Skin epidermis (tissue), 12 donors: ENCODE data around the gene ITIH4.

Experiments used
- H3K27ac ChIP-seq, 21 experiments: fragments of 200-600 bp; sonication (generic) in 11 of 21; one replicate each; pipeline ENCODE4 v1.5.0; 2020; ENCODE audit warnings: mild to moderate bottlenecking in 3 of 21, inconsistent platforms in 2 of 21, moderate library complexity in 2 of 21
- H3K4me3 ChIP-seq, 7 experiments: fragments of 200-600 bp; sonication (generic) in 2 of 7; one replicate each; pipeline ENCODE4 v1.5.0; 2020; ENCODE audit warnings: inconsistent platforms in 2 of 7, mild to moderate bottlenecking in 2 of 7, moderate library complexity in 1 of 7

The ITIH4 gene

DNA sequence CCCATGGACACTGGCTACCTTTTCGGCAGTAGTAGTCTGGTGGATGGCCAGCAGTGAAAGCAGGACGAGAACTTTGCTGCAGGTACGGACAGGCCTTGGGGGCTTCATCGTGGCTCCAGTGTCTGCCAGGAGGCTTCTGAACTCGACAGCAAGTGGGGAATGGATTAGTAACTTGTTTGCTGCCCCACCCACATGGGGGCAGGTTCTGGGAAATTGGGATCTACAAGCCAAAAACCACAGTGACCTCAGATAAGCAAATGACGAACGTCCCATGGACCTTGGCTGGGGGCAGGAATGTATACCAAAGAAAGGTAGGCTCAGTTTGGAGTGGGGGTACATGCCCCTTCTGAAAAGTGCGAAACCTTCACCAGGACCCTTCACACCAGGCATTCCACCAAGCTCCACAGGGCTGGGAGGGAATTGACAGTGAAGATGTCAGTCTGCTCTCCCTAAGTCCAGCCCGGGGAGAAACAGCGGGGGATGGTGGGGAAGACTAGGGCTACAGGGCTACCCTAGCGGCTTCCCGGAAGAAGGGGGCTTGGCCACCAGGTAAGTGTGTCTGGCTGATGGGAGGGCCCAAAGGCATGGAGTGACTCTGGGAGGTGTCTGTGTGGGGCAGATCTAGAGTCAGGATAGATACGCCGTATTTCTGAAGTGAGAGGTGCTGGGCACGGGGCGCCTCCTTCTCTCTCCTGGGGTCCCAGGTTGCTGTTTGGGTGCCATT lies at the start of gene ITIH4:
ITIH4 (minus strand) TSS at position 138 of the 724 bp plus-strand sequence; CDS start at position 108, 30 bp downstream.
- H3K4me3 ChIP-seq = no peak within 1 kb of the TSS
- H3K27ac ChIP-seq = peak within 1 kb of the TSS in 5 of 21 experiments; percentile 0 to 60 (median 10)

DNA sequence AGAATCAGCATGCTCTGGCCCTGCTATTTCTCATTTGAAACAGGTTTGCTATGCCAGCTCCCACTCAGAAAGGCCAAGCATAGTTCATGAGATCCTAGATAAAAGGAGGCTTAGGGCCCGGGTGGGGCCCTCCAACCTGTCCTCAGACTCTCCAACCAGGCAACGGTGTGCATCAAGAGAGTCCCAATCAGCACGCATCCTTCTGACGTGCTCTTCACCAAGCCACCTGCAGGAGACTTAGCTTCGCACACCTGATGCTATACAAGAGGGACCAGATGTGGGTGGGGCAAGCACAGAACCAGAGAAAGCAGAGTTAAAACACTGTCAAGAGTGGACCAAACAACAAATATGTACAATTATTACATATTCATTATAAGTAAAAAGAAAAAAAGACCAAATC lies 49.6 kb upstream of the ITIH4 start:
- Histone ChIP-seq H3K27ac (no peak overlapping the region), H3K4me3 (no peak overlapping the region)

DNA sequence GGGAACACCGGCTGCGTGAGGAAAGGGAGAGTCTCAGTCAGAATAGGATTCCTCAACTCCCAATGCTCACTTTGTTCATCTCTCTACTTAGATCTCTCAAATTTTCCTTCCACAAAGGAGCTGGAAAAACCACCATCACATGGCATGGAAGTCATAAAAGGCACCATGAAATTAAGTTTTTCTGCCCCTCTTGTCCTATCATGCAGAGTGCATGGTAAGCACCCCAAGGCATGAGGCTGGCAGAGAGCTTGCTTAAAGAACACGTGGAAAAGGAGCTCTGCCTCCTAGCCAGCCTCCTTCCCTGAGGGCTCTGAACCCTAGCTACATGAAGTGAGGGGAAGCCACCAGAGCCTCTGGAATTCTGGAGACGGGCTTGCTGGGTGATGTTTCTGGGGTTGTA lies 49.1 kb upstream of the ITIH4 start:
- H3K4me3 ChIP-seq = no peak overlapping the region
- no peak overlapping the region for H3K27ac ChIP-seq

DNA sequence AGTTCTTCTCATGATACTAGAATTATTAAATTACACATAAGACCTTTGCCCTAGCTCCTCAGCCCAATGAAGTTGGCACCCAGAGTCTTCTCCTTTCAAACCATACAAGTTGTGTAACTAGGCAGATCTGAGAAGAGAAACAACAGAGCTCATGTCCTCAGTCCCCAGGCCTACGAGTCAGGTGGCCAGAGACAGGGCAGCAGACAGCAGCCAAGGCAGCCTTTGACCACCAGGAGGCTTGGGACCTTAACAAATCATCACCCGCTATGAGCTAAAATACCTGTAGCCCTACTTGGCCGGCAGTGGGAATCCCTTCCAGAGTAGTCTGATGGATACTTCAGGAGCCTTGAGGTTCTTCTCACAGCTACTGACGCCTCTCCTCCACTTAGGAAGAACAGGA lies 48.6 kb upstream of the ITIH4 start:
- Histone ChIP-seq H3K4me3 (no peak overlapping the region), H3K27ac (no peak overlapping the region)

DNA sequence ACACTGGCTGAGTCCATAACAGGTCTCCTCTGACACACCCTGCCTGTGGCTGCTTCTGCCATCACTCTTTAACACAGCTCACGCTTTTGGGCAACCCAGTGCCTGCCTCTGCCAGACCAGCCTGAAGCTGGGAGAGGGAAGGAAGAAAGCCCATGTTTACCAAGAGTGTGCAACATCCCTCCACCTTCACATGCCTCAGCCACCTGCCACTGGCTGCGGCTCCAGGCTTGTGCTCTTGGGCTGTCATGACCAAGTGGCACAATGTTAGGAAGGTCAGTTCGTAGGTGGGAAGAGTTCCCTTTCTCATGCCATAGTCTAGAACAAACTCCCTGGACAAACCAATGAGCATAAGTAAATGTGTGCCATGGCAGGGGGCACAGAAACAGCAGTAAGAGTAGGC lies 46.6 kb upstream of the ITIH4 start:
- no peak overlapping the region for H3K4me3 ChIP-seq

DNA sequence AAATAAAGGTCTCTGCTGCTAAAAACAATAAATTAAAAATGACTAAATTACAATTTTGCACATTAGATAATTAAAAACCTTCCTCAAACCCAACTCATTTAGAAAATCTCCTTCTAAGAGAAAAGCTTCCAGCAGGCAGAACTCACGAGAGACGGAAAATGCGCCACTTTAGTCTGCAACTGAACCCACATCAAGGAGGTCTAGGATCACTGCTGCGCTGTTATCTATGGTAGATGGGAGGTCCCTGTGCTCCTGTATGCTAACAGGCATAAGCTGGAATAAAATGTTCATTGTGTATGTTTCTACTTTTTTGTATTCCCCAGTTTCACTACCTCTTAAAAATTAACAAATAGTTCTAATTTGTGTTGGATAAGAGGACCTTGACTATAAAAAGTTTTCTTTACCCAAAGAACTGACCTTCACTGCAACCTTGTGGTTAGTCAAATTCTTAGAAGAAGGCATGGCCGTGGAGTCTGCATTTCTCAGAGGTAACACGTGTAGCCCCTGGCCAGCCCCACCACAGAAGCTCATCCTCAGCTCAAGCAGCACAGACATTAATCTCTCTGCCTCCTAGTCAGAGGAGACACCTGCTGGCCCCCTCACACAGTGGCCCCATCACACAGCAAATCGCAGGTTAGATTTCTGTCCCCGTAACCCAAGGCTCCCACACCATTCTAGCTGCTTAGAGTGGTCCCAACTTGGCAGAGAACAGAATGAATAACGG lies 44.6 kb upstream of the ITIH4 start:
- no peak overlapping the region for H3K4me3 ChIP-seq
- H3K27ac ChIP-seq = no peak overlapping the region

More for the DNA sequence above, 46.6 kb upstream of the ITIH4 start:
- H3K27ac ChIP-seq = no peak overlapping the region

DNA sequence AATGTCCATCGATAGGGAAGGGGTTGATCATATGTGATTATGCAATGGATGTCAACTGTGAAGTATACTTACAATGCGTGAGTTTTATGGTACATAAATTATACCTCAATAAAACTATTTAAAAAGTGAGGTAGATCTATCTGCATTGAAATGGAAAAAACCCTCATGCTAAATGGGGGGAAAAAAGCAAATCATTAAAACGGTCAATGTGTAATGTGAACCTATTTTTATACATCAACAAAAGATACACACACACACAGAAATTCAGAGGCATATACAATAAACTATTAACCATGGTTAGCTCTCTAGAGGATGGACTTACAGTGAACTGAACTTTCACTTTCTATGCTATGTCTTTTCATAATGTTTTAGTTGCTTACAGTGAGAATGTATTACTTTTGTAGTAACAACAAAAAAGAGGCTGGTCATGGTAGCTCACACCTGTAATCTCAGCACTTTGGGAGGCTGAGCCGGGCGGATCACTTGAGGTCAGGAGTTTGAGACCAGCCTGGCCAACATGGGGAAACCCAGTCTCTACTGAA lies 43.8 kb upstream of the ITIH4 start:
- H3K4me3 ChIP-seq = no peak overlapping the region
- peak overlapping the region in 1 of 21 experiments; percentile 10 for H3K27ac ChIP-seq

DNA sequence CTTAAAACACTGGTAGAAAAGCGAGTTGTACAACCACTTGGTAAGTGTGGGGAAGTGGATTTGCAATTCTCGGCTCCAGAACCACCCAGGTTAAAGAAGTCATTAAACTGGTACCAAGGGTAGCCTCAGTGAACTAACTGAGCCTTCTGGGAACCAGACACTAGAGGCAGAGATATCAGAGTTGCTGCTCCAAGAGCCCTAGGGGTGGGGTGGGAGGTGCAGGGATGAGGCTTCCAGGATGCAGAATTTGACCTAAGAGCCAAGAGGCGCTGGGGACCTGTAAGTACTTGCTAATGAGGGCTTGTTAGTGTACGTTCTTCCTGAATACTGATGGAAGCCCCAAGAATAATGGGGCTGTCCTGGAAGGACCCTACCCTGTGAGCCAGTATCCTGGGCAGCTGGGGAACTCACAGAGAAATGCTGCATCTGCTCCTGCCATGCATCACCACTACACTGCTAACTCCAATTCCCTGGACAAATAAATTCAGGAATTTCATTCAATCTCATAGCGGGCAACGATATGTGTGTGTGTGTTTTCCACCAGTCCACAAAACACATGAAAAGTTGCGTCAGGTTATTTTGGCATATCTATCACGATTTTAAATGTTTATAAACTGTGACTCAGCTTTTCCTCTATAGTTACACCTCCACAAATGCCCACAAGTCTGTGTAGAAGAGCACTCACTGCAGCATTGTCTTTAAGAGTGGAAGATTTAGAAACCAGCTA lies 43.1 kb upstream of the ITIH4 start:
- Histone ChIP-seq H3K4me3 (no peak overlapping the region), H3K27ac (no peak overlapping the region)

DNA sequence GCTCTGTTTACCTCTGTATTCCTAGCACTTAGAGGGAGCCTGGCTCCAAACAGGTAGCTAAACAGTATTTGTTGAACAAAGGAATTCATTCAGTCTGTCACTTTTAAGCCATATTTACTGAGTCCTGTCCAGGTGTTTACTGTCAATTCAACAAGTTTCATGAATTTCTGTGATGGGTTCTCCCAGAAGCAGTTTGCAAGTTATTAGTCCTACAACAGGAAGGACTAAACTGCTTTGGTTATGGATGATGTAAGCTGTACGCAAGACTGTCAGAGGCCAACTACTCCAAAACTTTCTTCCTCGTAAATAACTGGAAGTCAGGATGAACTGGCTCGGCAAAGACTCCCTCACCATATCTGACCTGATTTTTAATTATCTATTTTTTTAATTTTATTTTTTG lies 41.8 kb upstream of the ITIH4 start:
- Histone ChIP-seq H3K4me3 (no peak overlapping the region), H3K27ac (no peak overlapping the region)

DNA sequence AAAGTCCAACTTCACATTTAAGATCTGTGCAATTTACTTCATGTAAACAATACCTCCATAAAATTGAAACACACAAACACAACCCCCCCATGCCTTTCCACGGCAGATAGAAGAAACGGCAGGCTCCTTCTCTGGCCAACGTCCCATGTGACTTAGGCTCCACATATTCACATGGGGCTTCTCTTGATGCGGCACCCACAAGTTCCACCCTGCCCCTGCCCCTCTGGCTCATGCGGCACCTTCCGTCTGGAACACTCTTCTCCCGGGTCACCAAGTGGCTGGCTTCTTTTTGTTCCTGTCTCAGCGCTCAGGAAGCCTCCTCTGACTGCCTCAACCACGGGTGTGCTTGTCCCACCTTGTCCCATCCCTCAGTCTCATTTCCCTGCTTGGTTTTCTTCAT lies 41.3 kb upstream of the ITIH4 start:
- no peak overlapping the region for H3K4me3 ChIP-seq

DNA sequence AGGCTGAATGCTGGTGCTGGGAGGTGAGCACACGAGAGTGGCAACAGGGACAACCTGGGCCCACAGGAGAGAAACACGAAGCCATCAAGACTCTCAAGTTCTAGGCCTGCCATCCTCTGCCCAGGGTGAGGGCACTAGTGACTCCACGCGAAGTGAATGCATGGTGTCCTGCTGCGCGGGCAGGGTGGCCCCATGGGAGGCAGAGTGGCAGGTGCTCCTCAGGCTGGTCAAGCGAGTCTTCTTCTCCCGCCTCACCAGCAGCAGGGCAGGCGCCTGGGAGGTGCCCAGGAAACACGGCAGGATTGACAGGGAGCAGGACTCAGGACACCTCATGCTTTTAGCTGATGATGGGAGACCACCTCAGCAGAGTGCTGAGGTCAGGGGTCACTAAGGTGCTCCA lies 40.0 kb upstream of the ITIH4 start:
- Histone ChIP-seq H3K4me3 (no peak overlapping the region), H3K27ac (no peak overlapping the region)

More for the DNA sequence above, 41.3 kb upstream of the ITIH4 start:
- H3K27ac ChIP-seq = no peak overlapping the region

DNA sequence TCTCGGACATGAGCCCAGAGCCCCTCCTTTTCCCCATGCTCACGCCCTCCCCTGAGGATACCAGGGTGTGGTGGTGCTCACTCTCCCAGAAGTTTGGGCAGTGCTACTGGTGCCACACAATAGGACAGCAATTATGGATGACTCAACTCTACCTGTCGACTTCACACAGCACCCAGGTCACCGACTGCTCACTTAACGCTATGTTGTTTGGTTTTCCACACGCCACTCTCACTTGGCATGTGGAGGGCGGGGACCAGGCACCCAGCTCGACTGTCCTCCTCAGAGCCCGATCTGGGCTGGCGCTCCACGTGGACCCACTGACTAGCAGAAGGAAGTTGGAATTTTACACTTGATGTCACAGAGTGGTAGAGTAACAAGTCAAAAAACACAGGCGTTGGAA lies 36.0 kb upstream of the ITIH4 start:
- H3K27ac ChIP-seq = peak overlapping the region in 1 of 21 experiments; percentile 54
- H3K4me3 ChIP-seq = no peak overlapping the region

DNA sequence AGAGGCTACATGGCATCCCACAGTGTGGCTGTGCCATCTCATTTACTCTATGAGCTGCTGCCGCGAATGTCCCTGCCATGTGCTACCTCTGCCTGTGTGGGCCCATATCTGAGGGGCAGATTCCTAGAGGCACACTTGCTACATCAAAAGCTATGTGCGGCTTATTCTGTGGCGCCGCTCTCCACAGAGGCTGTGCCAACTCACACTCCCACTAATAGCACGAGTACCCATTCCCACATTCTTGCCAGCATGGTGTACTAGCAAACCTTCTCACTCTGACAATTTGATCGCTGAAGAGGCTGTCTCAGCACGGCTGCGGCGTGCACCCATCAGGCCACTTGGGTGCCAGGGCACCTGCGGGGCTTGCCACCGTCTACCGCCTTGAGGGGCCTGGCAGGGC lies 35.5 kb upstream of the ITIH4 start:
- H3K4me3 ChIP-seq = no peak overlapping the region
- no peak overlapping the region for H3K27ac ChIP-seq

DNA sequence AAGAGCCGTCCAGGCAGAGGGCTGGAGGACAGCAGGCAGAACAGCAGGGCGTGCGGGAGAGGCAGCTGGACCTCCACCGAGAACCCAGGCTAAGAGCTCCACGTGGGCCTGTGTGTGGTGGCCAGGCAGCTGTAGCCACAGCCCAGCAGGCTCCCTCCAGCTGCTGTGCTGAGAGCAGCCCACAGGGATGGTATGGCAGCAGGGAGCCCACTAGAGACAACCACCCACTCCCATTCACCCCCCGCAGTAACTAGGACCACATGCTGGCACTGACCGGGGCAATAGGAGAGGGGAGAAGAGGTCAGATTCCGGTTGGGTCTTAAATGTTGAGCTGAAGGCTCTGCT lies 29.9 kb upstream of the ITIH4 start:
- no peak overlapping the region for H3K4me3 ChIP-seq
- H3K27ac ChIP-seq = no peak overlapping the region

DNA sequence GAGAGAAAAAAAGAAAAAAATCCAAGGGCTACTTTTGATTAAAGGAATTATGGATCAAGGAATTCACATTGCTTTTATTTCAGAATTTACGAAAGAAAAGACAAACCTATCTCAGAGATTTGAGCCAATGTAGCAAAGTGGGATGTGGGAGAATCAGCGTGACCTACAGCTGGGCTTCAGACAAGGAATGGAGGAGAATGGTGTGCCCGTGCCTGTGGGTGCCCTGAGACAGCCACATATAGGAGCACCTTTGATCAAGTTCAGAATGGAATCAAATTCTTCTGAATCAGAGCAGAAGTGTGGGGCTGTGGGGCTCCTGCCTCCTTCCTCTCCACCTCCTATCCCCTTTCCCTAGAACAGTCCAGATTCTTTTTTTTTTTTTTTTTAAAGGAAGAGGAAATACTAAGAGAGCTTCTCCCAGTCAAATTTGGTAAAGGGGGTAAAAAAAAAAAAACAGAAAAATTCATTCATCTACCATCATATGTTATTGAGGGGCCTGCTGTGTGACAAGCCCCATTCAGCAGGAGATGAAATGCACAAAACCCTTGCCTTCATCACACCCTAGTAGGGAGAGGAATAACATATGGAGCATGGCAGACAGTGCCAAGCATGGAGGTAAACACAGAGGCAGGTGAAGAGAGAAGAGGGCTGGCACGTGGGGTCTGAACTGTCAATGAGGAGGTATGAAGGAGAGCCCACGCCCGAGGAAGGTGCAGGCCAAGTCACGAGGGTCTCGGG lies 29.4 kb upstream of the ITIH4 start:
- H3K4me3 ChIP-seq = no peak overlapping the region
- no peak overlapping the region for H3K27ac ChIP-seq

DNA sequence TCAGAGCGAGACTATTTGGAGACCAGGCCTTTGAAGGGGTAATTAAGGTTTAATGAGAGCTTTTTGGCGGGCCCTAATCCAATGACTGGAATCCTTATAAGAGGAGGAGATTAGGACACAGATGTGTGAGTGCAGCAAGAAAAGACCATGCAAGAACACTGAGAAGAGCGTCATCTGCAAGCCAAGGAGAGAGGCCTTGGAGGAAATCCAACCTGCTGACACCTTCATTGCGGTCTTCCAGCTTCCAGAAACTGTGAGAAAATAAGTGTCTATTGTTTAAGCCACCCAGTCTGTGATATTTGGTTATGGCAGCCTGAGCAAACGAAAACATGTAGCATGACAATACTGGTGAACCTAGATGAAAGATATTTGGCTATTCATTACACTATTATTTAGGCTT lies 27.4 kb upstream of the ITIH4 start:
- Histone ChIP-seq H3K4me3 (no peak overlapping the region), H3K27ac (no peak overlapping the region)

DNA sequence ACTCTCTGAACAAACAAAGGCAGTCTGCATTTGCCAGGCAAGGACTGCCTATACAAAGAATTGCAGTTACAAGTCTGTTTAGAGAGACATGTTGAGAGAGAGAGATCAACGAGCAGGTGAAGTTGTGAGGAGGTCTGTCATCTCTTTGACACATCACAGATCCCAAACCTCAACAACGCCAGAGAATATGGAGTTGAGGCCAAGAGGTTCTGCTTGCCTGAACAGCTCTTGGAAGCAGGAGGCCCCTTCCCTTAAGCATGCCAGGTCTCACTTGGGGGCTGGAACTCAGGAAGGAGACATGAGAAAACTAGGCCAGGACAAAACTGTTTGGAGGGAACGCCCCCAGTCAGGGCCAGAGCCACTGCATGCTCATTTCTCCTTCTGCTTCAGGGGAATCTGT lies 26.7 kb upstream of the ITIH4 start:
- no peak overlapping the region for H3K27ac ChIP-seq

DNA sequence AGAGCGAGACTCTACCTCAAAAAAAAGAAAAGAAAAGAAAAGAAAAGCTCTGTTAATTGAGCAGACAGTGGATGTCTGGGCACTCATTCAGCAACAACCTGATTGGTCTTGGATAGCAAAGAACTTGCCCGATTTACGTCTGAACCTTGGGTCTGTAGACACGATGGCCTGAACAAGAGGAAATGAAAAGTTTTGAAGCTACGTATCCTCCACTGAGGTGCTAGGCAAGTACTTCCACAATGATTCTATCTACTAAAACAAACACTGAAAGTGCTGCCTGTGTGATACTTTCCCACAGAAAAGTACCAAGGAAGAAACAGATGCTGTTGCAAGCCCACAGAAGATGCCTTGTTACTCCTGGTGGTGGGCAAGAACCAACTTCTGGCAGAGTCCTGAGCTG lies 26.2 kb upstream of the ITIH4 start:
- no peak overlapping the region for H3K4me3 ChIP-seq
- no peak overlapping the region for H3K27ac ChIP-seq

More for the DNA sequence above, 26.7 kb upstream of the ITIH4 start:
- no peak overlapping the region for H3K4me3 ChIP-seq

DNA sequence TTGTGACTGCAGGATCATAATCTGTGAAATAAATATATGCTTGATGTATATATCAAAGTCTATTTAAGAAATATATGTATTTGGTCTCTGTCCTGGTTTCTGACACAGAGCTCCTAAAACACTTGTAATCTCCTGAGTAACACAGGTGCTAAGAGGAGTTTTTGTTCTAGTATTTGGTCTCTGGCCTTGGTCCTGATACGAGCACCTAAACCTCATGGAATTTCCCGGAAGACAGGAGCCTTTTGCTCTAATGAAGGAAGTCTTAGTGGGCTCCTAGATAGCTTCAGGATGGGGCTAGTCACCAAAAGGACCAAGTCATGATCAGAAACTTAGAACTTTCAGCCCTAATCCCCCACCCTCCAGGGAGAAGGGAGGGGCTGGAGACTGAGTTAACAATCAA lies 23.5 kb upstream of the ITIH4 start:
- H3K27ac ChIP-seq = no peak overlapping the region
- H3K4me3 ChIP-seq = no peak overlapping the region

DNA sequence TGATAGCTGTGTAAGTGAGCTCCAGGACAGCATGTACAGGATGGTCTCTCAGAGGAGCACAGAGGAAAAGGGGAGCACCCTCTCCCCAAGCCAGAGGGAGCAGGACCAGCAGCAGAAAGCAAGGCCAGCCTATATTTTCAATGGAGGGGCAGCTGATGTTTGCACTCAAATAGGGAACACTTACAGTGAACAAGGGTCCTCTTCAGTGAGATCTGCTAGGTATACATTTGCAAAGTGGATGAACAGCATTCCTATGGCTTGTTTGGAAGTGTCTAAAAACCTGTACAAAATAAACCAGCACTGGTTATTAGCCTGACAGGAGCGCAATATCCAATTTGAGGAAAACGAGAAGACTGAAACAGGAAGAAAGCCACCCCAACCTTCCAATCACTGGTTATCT lies 21.9 kb upstream of the ITIH4 start:
- H3K4me3 ChIP-seq = no peak overlapping the region
- no peak overlapping the region for H3K27ac ChIP-seq
